NT2/D1 (cell line): ENCODE data around the gene AK4.

Source experiments
- YY1 ChIP-seq: IDR thresholded peaks from 2 replicates; pipeline ENCODE4 v1.6.1; 2011; ENCODE audit not compliant: insufficient read length, insufficient read depth
- ZNF274 ChIP-seq: IDR thresholded peaks from 2 replicates; pipeline ENCODE4 v1.6.1; 2011; ENCODE audit warnings: mild to moderate bottlenecking, low read depth, low read length

GRCh38 chr1:65151641-65152040 lies 3.6 kb downstream of the AK4 start:
- TF ChIP-seq ZNF274 (no peak), YY1 (no peak)
